ENCODE results near the gene ARHGEF25. TPM values are rescaled to one million over a fixed set of nuclear protein-coding genes. Genes with fewer than 3 reads are reported as not detected.

The ARHGEF25 gene
- total RNA-seq, 1 donor from 2014 or later, result 80.2 TPM

GRCh38 chr12:57591782-57592325, 19.4 kb upstream of the ARHGEF25 start:
- no peaks in the 10 kb centered on the region for H3K27me3 Mint-ChIP-seq (ENCODE audit: unreplicated experiment)
- H3K9me3 Mint-ChIP-seq (ENCODE audit: unreplicated experiment), result no peaks in the 10 kb centered on the region
- H3K4me1 Mint-ChIP-seq (ENCODE audit: low read depth, unreplicated experiment), result peaks cover 6% of the 10 kb centered on the region
- peak overlapping the region; percentile 92 for H3K4me3 Mint-ChIP-seq (ENCODE audit: unreplicated experiment)
- H3K36me3 Mint-ChIP-seq (ENCODE audit: unreplicated experiment), result no peaks in the 10 kb centered on the region
- H3K27ac Mint-ChIP-seq (ENCODE audit: unreplicated experiment), result no peak overlapping the region
- TF ChIP-seq CTCF (IDR thresholded peaks at IDR 0.05; ENCODE audit: partially characterized antibody, unreplicated experiment), result no peak
- DNase-seq, result no peak

GRCh38 chr12:57592551-57593165, 18.6 kb upstream of the ARHGEF25 start:
- Mint-ChIP-seq H3K9me3 (ENCODE audit: unreplicated experiment) (no peaks in the 10 kb centered on the region), H3K4me3 (ENCODE audit: unreplicated experiment) (peak overlapping the region; percentile 92)
- no peak for DNase-seq

GRCh38 chr12:57593187-57593586, 18.0 kb upstream of the ARHGEF25 start:
- TF ChIP-seq CTCF (IDR thresholded peaks at IDR 0.05; ENCODE audit: partially characterized antibody, unreplicated experiment), result no peak
- peaks cover 6% of the 10 kb centered on the region for H3K4me1 Mint-ChIP-seq (ENCODE audit: low read depth, unreplicated experiment)
- H3K27ac Mint-ChIP-seq (ENCODE audit: unreplicated experiment), result no peak overlapping the region
- H3K9me3 Mint-ChIP-seq (ENCODE audit: unreplicated experiment), result no peaks in the 10 kb centered on the region
- H3K27me3 Mint-ChIP-seq (ENCODE audit: unreplicated experiment), result no peaks in the 10 kb centered on the region
- no peaks in the 10 kb centered on the region for H3K36me3 Mint-ChIP-seq (ENCODE audit: unreplicated experiment)
- H3K4me3 Mint-ChIP-seq (ENCODE audit: unreplicated experiment), result no peak overlapping the region
- DNase-seq, result no peak

More at GRCh38 chr12:57592551-57593165, 18.6 kb upstream of the ARHGEF25 start:
- Mint-ChIP-seq H3K4me1 (ENCODE audit: low read depth, unreplicated experiment) (peaks cover 6% of the 10 kb centered on the region), H3K36me3 (ENCODE audit: unreplicated experiment) (no peaks in the 10 kb centered on the region), H3K27ac (ENCODE audit: unreplicated experiment) (no peak overlapping the region), H3K27me3 (ENCODE audit: unreplicated experiment) (no peaks in the 10 kb centered on the region)
- TF ChIP-seq CTCF (IDR thresholded peaks at IDR 0.05; ENCODE audit: partially characterized antibody, unreplicated experiment), result no peak

- no peak for TF ChIP-seq CTCF (IDR thresholded peaks at IDR 0.05; ENCODE audit: partially characterized antibody, unreplicated experiment)
- Mint-ChIP-seq H3K27ac (ENCODE audit: unreplicated experiment) (no peak overlapping the region), H3K4me1 (ENCODE audit: low read depth, unreplicated experiment) (peaks cover 17% of the 10 kb centered on the region), H3K27me3 (ENCODE audit: unreplicated experiment) (peaks cover 10% of the 10 kb centered on the region), H3K36me3 (ENCODE audit: unreplicated experiment) (peaks cover 13% of the 10 kb centered on the region), H3K9me3 (ENCODE audit: unreplicated experiment) (peaks cover 18% of the 10 kb centered on the region), H3K4me3 (ENCODE audit: unreplicated experiment) (no peak overlapping the region)
- no peak for DNase-seq
These were observed 10.8 kb upstream of the ARHGEF25 start for GRCh38 chr12:57600395-57600794.

GRCh38 chr12:57602544-57602943, 8.7 kb upstream of the ARHGEF25 start:
- H3K4me1 Mint-ChIP-seq (ENCODE audit: low read depth, unreplicated experiment), result peaks cover 33% of the 10 kb centered on the region
- H3K9me3 Mint-ChIP-seq (ENCODE audit: unreplicated experiment), result peaks cover 24% of the 10 kb centered on the region
- H3K4me3 Mint-ChIP-seq (ENCODE audit: unreplicated experiment), result no peak overlapping the region
- H3K27me3 Mint-ChIP-seq (ENCODE audit: unreplicated experiment), result peaks cover 13% of the 10 kb centered on the region
- no peak for TF ChIP-seq CTCF (IDR thresholded peaks at IDR 0.05; ENCODE audit: partially characterized antibody, unreplicated experiment)
- H3K36me3 Mint-ChIP-seq (ENCODE audit: unreplicated experiment), result peaks cover 13% of the 10 kb centered on the region
- no peak overlapping the region for H3K27ac Mint-ChIP-seq (ENCODE audit: unreplicated experiment)
- no peak for DNase-seq

Data from glutamatergic neuron (in vitro differentiated cells).